ENCODE measurements around the gene MRPL40.
A peak's percentile ranks its signal among the peaks of the same experiment; 100 is the strongest.

Gene MRPL40

DNA sequence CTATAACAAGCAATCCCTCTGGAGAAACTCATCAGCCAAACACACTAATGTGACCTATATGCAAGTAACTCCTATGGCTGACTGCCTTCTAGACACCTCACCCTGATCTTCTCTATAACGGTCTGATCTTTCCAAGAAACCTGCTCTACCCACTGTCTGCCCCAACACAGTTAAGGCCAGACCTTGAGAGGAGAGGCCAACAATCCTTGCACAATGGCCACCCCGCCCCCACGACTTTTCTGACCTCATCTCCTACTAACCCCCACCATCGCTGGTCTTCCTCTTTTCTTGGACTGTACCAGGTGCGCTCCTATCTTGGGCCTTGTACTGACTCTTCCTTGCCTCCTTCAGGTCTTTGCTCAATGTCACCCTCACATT is 13.3 kb upstream of the MRPL40 start:
- H3K18ac ChIP-seq (ENCODE audit: low read length): no peak overlapping the region
- no peak overlapping the region for H2BK15ac ChIP-seq (replicated peaks; ENCODE audit: low read depth)
- H3K4ac ChIP-seq (ENCODE audit: low read depth, low read length): no peak overlapping the region
- no peak for DNase-seq
- no peak overlapping the region for H3K4me3 ChIP-seq (ENCODE audit: low read length)
- no peak overlapping the region for H3K9ac ChIP-seq (ENCODE audit: low read length)
- no peak overlapping the region for H3K4me2 ChIP-seq (ENCODE audit: low read length)
- no peak overlapping the region for H3K23ac ChIP-seq (ENCODE audit: low read length)
- WGBS (ENCODE audit: extremely low coverage, insufficient coverage, low lambda C conversion rate): no CpG with 5 or more reads among the region's 5 CpGs
- peaks cover 23% of the 10 kb centered on the region for H3K4me1 ChIP-seq (ENCODE audit: control insufficient read depth, low read depth, low read length)
- no peak overlapping the region for H2BK5ac ChIP-seq (ENCODE audit: low read length)
- H3K27me3 ChIP-seq (ENCODE audit: insufficient read depth, low read length, poor library complexity): no peaks in the 10 kb centered on the region
- peaks cover 64% of the 10 kb centered on the region for H3K79me2 ChIP-seq (ENCODE audit: control insufficient read depth, insufficient read depth, low read length)
- no peak overlapping the region for H4K8ac ChIP-seq (ENCODE audit: low read depth, low read length)
- peak overlapping the region; percentile 17 for H3K27ac ChIP-seq (ENCODE audit: low read depth, low read length)
- peaks cover 19% of the 10 kb centered on the region for H3K79me1 ChIP-seq (ENCODE audit: low read length)
- no peak overlapping the region for H2AK5ac ChIP-seq (ENCODE audit: low read length)
- no peak overlapping the region for H3K56ac ChIP-seq (ENCODE audit: low read length)
- no peak overlapping the region for H4K5ac ChIP-seq (ENCODE audit: low read length)
- no peaks in the 10 kb centered on the region for H3K36me3 ChIP-seq (ENCODE audit: control insufficient read depth, insufficient read depth, low read length)
- H2BK120ac ChIP-seq (ENCODE audit: low read depth, low read length): no peak overlapping the region

DNA sequence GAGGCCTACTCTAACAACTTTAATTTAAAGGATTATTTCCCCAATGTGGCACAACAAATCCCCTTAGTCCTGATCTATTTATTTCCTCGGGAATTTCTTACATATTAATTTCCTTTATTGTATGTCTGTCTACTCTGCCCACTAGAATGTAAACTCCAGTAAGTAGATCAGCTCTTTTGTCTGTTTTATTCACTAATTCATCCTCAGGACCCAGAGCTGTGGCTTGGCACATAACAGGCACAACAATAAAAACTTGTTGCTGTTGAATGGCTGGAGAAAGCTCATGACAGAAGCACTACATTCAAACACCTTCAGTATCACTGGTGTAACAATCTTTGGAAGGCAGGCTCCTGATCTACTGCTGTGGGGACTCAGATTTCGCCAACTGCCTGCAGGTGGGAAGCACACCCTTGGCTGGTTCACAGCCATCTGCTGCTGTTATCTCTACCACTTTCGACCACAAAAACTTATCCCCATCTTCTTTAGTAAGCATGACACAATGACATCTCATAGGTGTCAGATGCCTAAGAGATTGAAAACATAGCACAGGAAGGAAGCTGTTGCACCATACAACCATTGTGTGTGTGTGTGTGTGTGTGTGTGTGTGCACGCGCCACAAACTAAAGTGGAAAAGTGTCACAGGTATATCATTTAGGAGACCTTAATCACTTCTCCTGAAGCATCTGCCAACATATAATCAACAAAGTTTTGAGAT is 12.7 kb upstream of the MRPL40 start:
- peaks cover 64% of the 10 kb centered on the region for H3K79me2 ChIP-seq (ENCODE audit: control insufficient read depth, insufficient read depth, low read length)
- no peak overlapping the region for H4K5ac ChIP-seq (ENCODE audit: low read length)
- no CpG with 5 or more reads among the region's 5 CpGs for WGBS (ENCODE audit: extremely low coverage, insufficient coverage, low lambda C conversion rate)
- H3K79me1 ChIP-seq (ENCODE audit: low read length): peaks cover 20% of the 10 kb centered on the region
- peak; percentile 88 for DNase-seq
- no peak overlapping the region for H3K4me2 ChIP-seq (ENCODE audit: low read length)
- no peak overlapping the region for H2AK5ac ChIP-seq (ENCODE audit: low read length)
- no peak overlapping the region for H3K56ac ChIP-seq (ENCODE audit: low read length)
- H3K4me1 ChIP-seq (ENCODE audit: control insufficient read depth, low read depth, low read length): peaks cover 26% of the 10 kb centered on the region
- H4K8ac ChIP-seq (ENCODE audit: low read depth, low read length): no peak overlapping the region
- H3K36me3 ChIP-seq (ENCODE audit: control insufficient read depth, insufficient read depth, low read length): no peaks in the 10 kb centered on the region
- no peak overlapping the region for H3K4ac ChIP-seq (ENCODE audit: low read depth, low read length)
- no peak overlapping the region for H2BK5ac ChIP-seq (ENCODE audit: low read length)
- no peak overlapping the region for H3K4me3 ChIP-seq (ENCODE audit: low read length)
- no peaks in the 10 kb centered on the region for H3K27me3 ChIP-seq (ENCODE audit: insufficient read depth, low read length, poor library complexity)
- H3K23ac ChIP-seq (ENCODE audit: low read length): no peak overlapping the region
- H2BK15ac ChIP-seq (replicated peaks; ENCODE audit: low read depth): no peak overlapping the region
- H3K9ac ChIP-seq (ENCODE audit: low read length): no peak overlapping the region
- H2BK120ac ChIP-seq (ENCODE audit: low read depth, low read length): no peak overlapping the region
- H3K27ac ChIP-seq (ENCODE audit: low read depth, low read length): peak overlapping the region; percentile 17
- H3K18ac ChIP-seq (ENCODE audit: low read length): no peak overlapping the region

DNA sequence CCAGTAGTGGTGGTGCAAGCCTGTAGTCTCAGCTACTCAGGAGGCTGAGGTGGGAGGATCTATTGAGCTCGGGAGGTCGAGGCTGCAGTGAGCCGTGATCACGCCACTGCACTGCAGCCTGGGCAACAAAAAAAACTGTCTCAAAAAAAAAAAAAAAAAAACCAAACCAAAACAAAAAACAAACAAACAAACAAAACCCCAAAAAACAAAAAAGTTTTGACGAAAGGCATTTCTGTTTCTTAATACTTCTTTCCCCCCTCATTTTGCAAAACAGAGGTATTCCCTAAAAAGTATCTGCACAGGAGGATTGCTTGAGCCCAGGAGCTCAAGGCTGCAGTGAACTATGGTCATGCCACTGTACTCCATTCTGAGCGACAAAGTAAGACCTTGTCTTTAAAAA is 12.0 kb upstream of the MRPL40 start:
- Histone ChIP-seq H3K18ac (ENCODE audit: low read length) (no peak overlapping the region), H3K79me2 (ENCODE audit: control insufficient read depth, insufficient read depth, low read length) (peaks cover 71% of the 10 kb centered on the region), H3K27me3 (ENCODE audit: insufficient read depth, low read length, poor library complexity) (no peaks in the 10 kb centered on the region), H3K9ac (ENCODE audit: low read length) (no peak overlapping the region), H3K27ac (ENCODE audit: low read depth, low read length) (no peak overlapping the region), H3K36me3 (ENCODE audit: control insufficient read depth, insufficient read depth, low read length) (no peaks in the 10 kb centered on the region), H3K4me3 (ENCODE audit: low read length) (no peak overlapping the region), H4K5ac (ENCODE audit: low read length) (no peak overlapping the region), H2AK5ac (ENCODE audit: low read length) (no peak overlapping the region), H2BK120ac (ENCODE audit: low read depth, low read length) (no peak overlapping the region), H3K4ac (ENCODE audit: low read depth, low read length) (no peak overlapping the region), H3K4me2 (ENCODE audit: low read length) (no peak overlapping the region), H4K8ac (ENCODE audit: low read depth, low read length) (no peak overlapping the region), H3K79me1 (ENCODE audit: low read length) (peaks cover 26% of the 10 kb centered on the region), H2BK15ac (replicated peaks; ENCODE audit: low read depth) (no peak overlapping the region), H2BK5ac (ENCODE audit: low read length) (no peak overlapping the region), H3K56ac (ENCODE audit: low read length) (no peak overlapping the region), H3K23ac (ENCODE audit: low read length) (no peak overlapping the region), H3K4me1 (ENCODE audit: control insufficient read depth, low read depth, low read length) (peaks cover 26% of the 10 kb centered on the region)
- DNase-seq: no peak
- 100% methylated on average over 1 of the region's 6 CpGs for WGBS (ENCODE audit: extremely low coverage, insufficient coverage, low lambda C conversion rate)

DNA sequence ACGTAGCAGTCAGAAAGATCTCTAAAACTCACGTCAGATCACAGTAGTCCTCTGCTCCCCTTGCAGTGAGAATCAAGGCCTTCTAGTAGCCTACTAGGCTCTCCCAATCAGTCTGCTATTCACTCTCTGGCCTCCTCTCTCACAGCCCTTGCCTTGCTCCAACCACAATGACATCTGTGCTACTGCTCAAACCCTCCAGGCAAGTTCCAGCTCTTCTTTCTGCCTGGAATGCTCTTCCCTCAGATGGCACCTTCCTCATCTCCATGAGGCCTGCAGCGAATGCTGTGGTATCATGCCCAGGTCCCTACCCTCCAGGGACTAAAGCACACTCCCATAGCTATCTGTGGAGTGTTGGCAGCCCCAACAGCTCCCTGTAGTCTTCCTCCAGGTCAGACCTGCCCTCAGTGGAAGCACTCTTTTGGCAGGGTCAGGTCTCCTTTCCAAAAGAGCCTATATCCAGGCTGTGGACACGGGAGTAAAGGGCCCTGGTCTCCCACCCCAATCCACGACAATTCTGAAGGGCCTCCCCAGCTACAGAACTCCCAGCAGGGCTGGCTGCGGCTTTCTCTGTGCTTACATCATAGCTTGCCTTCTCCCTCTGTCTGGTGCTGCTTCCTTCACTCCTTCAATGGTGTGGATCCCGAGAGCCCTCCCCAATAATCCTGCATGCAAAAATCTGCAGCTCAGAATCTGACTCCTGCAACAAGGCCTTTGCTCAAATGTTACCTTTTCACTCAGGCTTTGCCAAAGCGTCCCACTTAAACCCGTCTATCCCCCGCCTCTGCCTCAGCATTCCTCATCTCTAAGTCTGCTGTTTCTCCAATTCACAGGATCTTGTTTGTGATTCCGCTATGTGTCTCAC is 9.7 kb upstream of the MRPL40 start:
- H2BK15ac ChIP-seq (replicated peaks; ENCODE audit: low read depth): no peak overlapping the region
- H3K79me1 ChIP-seq (ENCODE audit: low read length): peaks cover 38% of the 10 kb centered on the region
- H3K79me2 ChIP-seq (ENCODE audit: control insufficient read depth, insufficient read depth, low read length): peaks cover 80% of the 10 kb centered on the region
- no peak overlapping the region for H3K4me3 ChIP-seq (ENCODE audit: low read length)
- no peak overlapping the region for H4K8ac ChIP-seq (ENCODE audit: low read depth, low read length)
- H3K27me3 ChIP-seq (ENCODE audit: insufficient read depth, low read length, poor library complexity): no peaks in the 10 kb centered on the region
- H4K5ac ChIP-seq (ENCODE audit: low read length): no peak overlapping the region
- peak overlapping the region; percentile 68 for H3K56ac ChIP-seq (ENCODE audit: low read length)
- H3K27ac ChIP-seq (ENCODE audit: low read depth, low read length): no peak overlapping the region
- no peak overlapping the region for H3K18ac ChIP-seq (ENCODE audit: low read length)
- peak; percentile 37 for DNase-seq
- peak overlapping the region; percentile 56 for H3K23ac ChIP-seq (ENCODE audit: low read length)
- no peak overlapping the region for H2AK5ac ChIP-seq (ENCODE audit: low read length)
- no peaks in the 10 kb centered on the region for H3K36me3 ChIP-seq (ENCODE audit: control insufficient read depth, insufficient read depth, low read length)
- no peak overlapping the region for H3K4me2 ChIP-seq (ENCODE audit: low read length)
- peak overlapping the region; percentile 13 for H3K9ac ChIP-seq (ENCODE audit: low read length)
- peaks cover 26% of the 10 kb centered on the region for H3K4me1 ChIP-seq (ENCODE audit: control insufficient read depth, low read depth, low read length)
- H2BK120ac ChIP-seq (ENCODE audit: low read depth, low read length): no peak overlapping the region
- no peak overlapping the region for H2BK5ac ChIP-seq (ENCODE audit: low read length)
- WGBS (ENCODE audit: extremely low coverage, insufficient coverage, low lambda C conversion rate): no CpG with 5 or more reads among the region's 11 CpGs
- no peak overlapping the region for H3K4ac ChIP-seq (ENCODE audit: low read depth, low read length)

DNA sequence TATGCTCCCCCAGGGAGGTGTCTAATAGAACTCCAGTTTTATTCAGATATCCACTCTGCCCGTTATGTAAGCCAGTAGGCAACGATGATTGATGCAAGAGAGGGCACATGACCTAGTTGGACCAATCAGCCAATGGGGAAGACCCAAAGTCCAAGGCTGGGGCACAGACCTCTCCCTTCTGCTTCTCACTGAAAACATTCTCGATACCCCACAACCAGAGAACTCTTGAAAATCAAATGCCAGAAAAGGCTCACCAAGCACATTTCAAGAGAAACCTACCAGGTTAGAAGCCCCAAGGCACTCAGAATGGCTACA is 8.2 kb upstream of the MRPL40 start:
- WGBS (ENCODE audit: extremely low coverage, insufficient coverage, low lambda C conversion rate): no CpG with 5 or more reads among the region's 3 CpGs
- DNase-seq: no peak
- H3K27me3 ChIP-seq (ENCODE audit: insufficient read depth, low read length, poor library complexity): no peaks in the 10 kb centered on the region

More for the DNA sequence above, 8.2 kb upstream of the MRPL40 start:
- Histone ChIP-seq H3K79me2 (ENCODE audit: control insufficient read depth, insufficient read depth, low read length) (peaks cover 84% of the 10 kb centered on the region), H3K36me3 (ENCODE audit: control insufficient read depth, insufficient read depth, low read length) (no peaks in the 10 kb centered on the region), H4K8ac (ENCODE audit: low read depth, low read length) (no peak overlapping the region), H2BK15ac (replicated peaks; ENCODE audit: low read depth) (no peak overlapping the region), H4K5ac (ENCODE audit: low read length) (no peak overlapping the region), H3K4me1 (ENCODE audit: control insufficient read depth, low read depth, low read length) (peaks cover 24% of the 10 kb centered on the region), H3K18ac (ENCODE audit: low read length) (no peak overlapping the region), H3K23ac (ENCODE audit: low read length) (no peak overlapping the region), H3K4ac (ENCODE audit: low read depth, low read length) (no peak overlapping the region), H3K79me1 (ENCODE audit: low read length) (peaks cover 41% of the 10 kb centered on the region), H2BK5ac (ENCODE audit: low read length) (no peak overlapping the region), H3K9ac (ENCODE audit: low read length) (no peak overlapping the region), H2AK5ac (ENCODE audit: low read length) (no peak overlapping the region), H3K56ac (ENCODE audit: low read length) (no peak overlapping the region), H2BK120ac (ENCODE audit: low read depth, low read length) (no peak overlapping the region), H3K27ac (ENCODE audit: low read depth, low read length) (no peak overlapping the region), H3K4me3 (ENCODE audit: low read length) (no peak overlapping the region), H3K4me2 (ENCODE audit: low read length) (no peak overlapping the region)

Measured in mesendoderm (in vitro differentiated cells).